ENCODE results near the gene SLC5A9. TPM values are rescaled to one million over a fixed set of nuclear protein-coding genes. Genes with fewer than 3 reads are reported as not detected.

The SLC5A9 gene
- total RNA-seq (2014; rRNA removed; shearing (Covaris generic)) (0.10 TPM in 1 of 2 replicates, not detected in the other), polyA plus RNA-seq (2016; fragmentation: Nextera tagmentation; extraction: Ambion mirVana) (0.07 and 0.10 TPM in 2 replicates)
- long read RNA-seq: 0 reads

- no peaks in the 10 kb centered on the region; the same call in 1 of the 2 replicates for H3K4me1 ChIP-seq (ENCODE audit: insufficient read depth)
- no peak for ATAC-seq
- no peak within 1 kb of the TSS for H3K4me3 ChIP-seq
- Mint-ChIP-seq H3K27ac (no peak within 1 kb of the TSS), H3K9me3 (no peaks in the 10 kb centered on the region), H3K36me3 (ENCODE audit: low read depth) (no peaks in the 10 kb centered on the region), H3K4me3 (no peak within 1 kb of the TSS), H3K27me3 (ENCODE audit: insufficient read depth, low read depth, poor library complexity) (no peaks in the 10 kb centered on the region), H3K4me1 (peaks cover 3% of the 10 kb centered on the region; the same call in 1 of the 3 replicates)
- no peaks in the 10 kb centered on the region for H3K79me2 ChIP-seq (replicated peaks; ENCODE audit: insufficient read depth)
- no peak for DNase-seq (ENCODE audit: low spot score)
- H3F3A ChIP-seq (replicated peaks; ENCODE audit: low read depth): no peaks in the 10 kb centered on the region
- peaks cover 6% of the 10 kb centered on the region; the same call in 1 of the 2 replicates for H3K9me2 ChIP-seq (ENCODE audit: insufficient read depth)
- H3K36me3 ChIP-seq (ENCODE audit: insufficient read depth): no peaks in the 10 kb centered on the region
- no peaks in the 10 kb centered on the region for H3K27me3 ChIP-seq (ENCODE audit: insufficient read depth)
- TF ChIP-seq EZH2phosphoT487 (IDR thresholded peaks at IDR 0.05; ENCODE audit: unreplicated experiment) (no peak), JUNB (IDR thresholded peaks at IDR 0.05; ENCODE audit: unreplicated experiment) (no peak), CREB1 (CRISPR knock-in tag; IDR thresholded peaks at IDR 0.05; ENCODE audit: low read depth) (no peak), EZH2 (IDR thresholded peaks at IDR 0.05; ENCODE audit: low read depth, unreplicated experiment) (no peak), NANOG (IDR thresholded peaks at IDR 0.05; ENCODE audit: borderline replicate concordance) (no peak), ZNF114 (CRISPR knock-in tag; IDR thresholded peaks at IDR 0.05) (no peak), ZNF331 (CRISPR knock-in tag; IDR thresholded peaks at IDR 0.05; ENCODE audit: low read depth) (no peak), REST (IDR thresholded peaks at IDR 0.05; ENCODE audit: unreplicated experiment) (no peak), STAT1 (IDR thresholded peaks at IDR 0.05; ENCODE audit: unreplicated experiment) (no peak), POLR2AphosphoS5 (IDR thresholded peaks at IDR 0.05; ENCODE audit: low read depth) (no peak)
- TF ChIP-seq, protein P1, sequence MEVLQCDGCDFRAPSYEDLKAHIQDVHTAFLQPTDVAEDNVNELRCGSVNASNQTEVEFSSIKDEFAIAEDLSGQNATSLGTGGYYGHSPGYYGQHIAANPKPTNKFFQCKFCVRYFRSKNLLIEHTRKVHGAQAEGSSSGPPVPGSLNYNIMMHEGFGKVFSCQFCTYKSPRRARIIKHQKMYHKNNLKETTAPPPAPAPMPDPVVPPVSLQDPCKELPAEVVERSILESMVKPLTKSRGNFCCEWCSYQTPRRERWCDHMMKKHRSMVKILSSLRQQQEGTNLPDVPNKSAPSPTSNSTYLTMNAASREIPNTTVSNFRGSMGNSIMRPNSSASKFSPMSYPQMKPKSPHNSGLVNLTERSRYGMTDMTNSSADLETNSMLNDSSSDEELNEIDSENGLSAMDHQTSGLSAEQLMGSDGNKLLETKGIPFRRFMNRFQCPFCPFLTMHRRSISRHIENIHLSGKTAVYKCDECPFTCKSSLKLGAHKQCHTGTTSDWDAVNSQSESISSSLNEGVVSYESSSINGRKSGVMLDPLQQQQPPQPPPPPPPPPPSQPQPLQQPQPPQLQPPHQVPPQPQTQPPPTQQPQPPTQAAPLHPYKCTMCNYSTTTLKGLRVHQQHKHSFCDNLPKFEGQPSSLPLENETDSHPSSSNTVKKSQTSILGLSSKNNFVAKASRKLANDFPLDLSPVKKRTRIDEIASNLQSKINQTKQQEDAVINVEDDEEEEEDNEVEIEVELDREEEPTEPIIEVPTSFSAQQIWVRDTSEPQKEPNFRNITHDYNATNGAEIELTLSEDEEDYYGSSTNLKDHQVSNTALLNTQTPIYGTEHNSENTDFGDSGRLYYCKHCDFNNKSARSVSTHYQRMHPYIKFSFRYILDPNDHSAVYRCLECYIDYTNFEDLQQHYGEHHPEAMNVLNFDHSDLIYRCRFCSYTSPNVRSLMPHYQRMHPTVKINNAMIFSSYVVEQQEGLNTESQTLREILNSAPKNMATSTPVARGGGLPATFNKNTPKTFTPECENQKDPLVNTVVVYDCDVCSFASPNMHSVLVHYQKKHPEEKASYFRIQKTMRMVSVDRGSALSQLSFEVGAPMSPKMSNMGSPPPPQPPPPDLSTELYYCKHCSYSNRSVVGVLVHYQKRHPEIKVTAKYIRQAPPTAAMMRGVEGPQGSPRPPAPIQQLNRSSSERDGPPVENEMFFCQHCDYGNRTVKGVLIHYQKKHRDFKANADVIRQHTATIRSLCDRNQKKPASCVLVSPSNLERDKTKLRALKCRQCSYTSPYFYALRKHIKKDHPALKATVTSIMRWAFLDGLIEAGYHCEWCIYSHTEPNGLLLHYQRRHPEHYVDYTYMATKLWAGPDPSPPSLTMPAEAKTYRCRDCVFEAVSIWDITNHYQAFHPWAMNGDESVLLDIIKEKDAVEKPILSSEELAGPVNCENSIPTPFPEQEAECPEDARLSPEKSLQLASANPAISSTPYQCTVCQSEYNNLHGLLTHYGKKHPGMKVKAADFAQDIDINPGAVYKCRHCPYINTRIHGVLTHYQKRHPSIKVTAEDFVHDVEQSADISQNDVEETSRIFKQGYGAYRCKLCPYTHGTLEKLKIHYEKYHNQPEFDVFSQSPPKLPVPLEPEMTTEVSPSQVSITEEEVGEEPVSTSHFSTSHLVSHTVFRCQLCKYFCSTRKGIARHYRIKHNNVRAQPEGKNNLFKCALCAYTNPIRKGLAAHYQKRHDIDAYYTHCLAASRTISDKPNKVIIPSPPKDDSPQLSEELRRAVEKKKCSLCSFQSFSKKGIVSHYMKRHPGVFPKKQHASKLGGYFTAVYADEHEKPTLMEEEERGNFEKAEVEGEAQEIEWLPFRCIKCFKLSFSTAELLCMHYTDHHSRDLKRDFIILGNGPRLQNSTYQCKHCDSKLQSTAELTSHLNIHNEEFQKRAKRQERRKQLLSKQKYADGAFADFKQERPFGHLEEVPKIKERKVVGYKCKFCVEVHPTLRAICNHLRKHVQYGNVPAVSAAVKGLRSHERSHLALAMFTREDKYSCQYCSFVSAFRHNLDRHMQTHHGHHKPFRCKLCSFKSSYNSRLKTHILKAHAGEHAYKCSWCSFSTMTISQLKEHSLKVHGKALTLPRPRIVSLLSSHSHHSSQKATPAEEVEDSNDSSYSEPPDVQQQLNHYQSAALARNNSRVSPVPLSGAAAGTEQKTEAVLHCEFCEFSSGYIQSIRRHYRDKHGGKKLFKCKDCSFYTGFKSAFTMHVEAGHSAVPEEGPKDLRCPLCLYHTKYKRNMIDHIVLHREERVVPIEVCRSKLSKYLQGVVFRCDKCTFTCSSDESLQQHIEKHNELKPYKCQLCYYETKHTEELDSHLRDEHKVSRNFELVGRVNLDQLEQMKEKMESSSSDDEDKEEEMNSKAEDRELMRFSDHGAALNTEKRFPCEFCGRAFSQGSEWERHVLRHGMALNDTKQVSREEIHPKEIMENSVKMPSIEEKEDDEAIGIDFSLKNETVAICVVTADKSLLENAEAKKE (CRISPR knock-in tag; IDR thresholded peaks at IDR 0.05): no peak
- TF ChIP-seq, protein P2, sequence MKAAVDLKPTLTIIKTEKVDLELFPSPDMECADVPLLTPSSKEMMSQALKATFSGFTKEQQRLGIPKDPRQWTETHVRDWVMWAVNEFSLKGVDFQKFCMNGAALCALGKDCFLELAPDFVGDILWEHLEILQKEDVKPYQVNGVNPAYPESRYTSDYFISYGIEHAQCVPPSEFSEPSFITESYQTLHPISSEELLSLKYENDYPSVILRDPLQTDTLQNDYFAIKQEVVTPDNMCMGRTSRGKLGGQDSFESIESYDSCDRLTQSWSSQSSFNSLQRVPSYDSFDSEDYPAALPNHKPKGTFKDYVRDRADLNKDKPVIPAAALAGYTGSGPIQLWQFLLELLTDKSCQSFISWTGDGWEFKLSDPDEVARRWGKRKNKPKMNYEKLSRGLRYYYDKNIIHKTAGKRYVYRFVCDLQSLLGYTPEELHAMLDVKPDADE (IDR thresholded peaks at IDR 0.05): no peak
- TF ChIP-seq, protein P3, sequence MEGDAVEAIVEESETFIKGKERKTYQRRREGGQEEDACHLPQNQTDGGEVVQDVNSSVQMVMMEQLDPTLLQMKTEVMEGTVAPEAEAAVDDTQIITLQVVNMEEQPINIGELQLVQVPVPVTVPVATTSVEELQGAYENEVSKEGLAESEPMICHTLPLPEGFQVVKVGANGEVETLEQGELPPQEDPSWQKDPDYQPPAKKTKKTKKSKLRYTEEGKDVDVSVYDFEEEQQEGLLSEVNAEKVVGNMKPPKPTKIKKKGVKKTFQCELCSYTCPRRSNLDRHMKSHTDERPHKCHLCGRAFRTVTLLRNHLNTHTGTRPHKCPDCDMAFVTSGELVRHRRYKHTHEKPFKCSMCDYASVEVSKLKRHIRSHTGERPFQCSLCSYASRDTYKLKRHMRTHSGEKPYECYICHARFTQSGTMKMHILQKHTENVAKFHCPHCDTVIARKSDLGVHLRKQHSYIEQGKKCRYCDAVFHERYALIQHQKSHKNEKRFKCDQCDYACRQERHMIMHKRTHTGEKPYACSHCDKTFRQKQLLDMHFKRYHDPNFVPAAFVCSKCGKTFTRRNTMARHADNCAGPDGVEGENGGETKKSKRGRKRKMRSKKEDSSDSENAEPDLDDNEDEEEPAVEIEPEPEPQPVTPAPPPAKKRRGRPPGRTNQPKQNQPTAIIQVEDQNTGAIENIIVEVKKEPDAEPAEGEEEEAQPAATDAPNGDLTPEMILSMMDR (conservative IDR thresholded peaks at IDR 0.05; ENCODE audit: low read depth in 2 of 2): no peak
- H4K20me1 ChIP-seq (replicated peaks; ENCODE audit: insufficient read depth): no peaks in the 10 kb centered on the region
- H3K27ac ChIP-seq (ENCODE audit: low read depth): no peak within 1 kb of the TSS
- no peak within 1 kb of the TSS for H3K4me2 ChIP-seq
- no peak within 1 kb of the TSS for H2AFZ ChIP-seq
Measured at GRCh38 chr1:48222501-48223242, at the start of gene SLC5A9. Gene SLC5A9, plus strand, starts transcription at chr1:48222716. Its CDS starts 21 bp downstream, at chr1:48222737.

Measured in GM23338 (cell line).